Tibial nerve (tissue), 4 donors: ENCODE results near the gene ATP2B3. TPM values are rescaled to one million over a fixed set of nuclear protein-coding genes. Genes with fewer than 3 reads are reported as not detected.
"Not testable (repeated sequence)": the region's sequence is repeated elsewhere in the genome, so short reads cannot be mapped to it uniquely, and the experiment has no call there.

Experiments used
- DNase-seq, 2 donors: peaks; one replicate each; pipeline ENCODE4 v3.0.0-alpha.2; 2019; ENCODE audit warnings: low spot score in 2 of 2
- H3K27ac ChIP-seq, 4 donors: fragments of 200-600 bp; sonication (generic) in 3 of 4; one replicate each; pipeline ENCODE4 v1.5.1; 2017 to 2019; ENCODE audit warnings: mild to moderate bottlenecking in 1 of 4
- H3K27me3 ChIP-seq, 2 donors: fragments of 200-600 bp; sonication (generic) in 1 of 2; one replicate each; pipeline versions ENCODE4 v1.5.1 to v1.6.0; 2017 to 2019
- H3K36me3 ChIP-seq, 3 donors: fragments of 200-600 bp; sonication (generic); one replicate each; pipeline ENCODE4 v1.5.1; 2018 to 2019
- H3K4me1 ChIP-seq, 4 donors: fragments of 200-600 bp; sonication (generic) in 3 of 4; one replicate each; pipeline ENCODE4 v1.5.1; 2017 to 2019
- H3K4me3 ChIP-seq, 4 donors: fragments of 200-600 bp; sonication (generic) in 3 of 4; one replicate each; pipeline ENCODE4 v1.5.1; 2017 to 2019; ENCODE audit warnings: mild to moderate bottlenecking in 1 of 4, moderate library complexity in 1 of 4
- H3K9me3 ChIP-seq, 4 donors: fragments of 200-600 bp; sonication (generic) in 3 of 4; one replicate each; pipeline ENCODE4 v1.5.1; 2017 to 2019
- CTCF ChIP-seq, 5 experiments: fragments of 200-600 bp in 3 of 5; fragments of 450-650 bp in 2 of 5; sonication (generic) in 3 of 5; IDR thresholded peaks; one replicate each; pipeline ENCODE4 v1.5.1; 2016 to 2019; ENCODE audit warnings: antibody characterized with exemption in 5 of 5, mild to moderate bottlenecking in 3 of 5, moderate library complexity in 2 of 5
- EP300 ChIP-seq, 2 donors: sonication (generic); formaldehyde crosslinking; IDR thresholded peaks; one replicate each; pipeline ENCODE4 v1.6.1; 2017; ENCODE audit warnings: antibody characterized with exemption in 2 of 2, mild to moderate bottlenecking in 1 of 2
- POLR2A ChIP-seq, 2 donors: fragments of 450-650 bp; IDR thresholded peaks; one replicate each; pipeline ENCODE4 v1.6.1; 2017; ENCODE audit warnings: antibody characterized with exemption in 2 of 2, mild to moderate bottlenecking in 2 of 2, moderate library complexity in 2 of 2
- WGBS, 2 donors: methylation state at CpG; one replicate each; pipeline ENCODE4 v1.1.5; 2018; 5-methylcytosine and 5-hydroxymethylcytosine counted together
- total RNA-seq, 4 donors: library from RNA; depleted of rRNA; stranded (reverse); fragments of >200 nt; gene quantifications; one replicate each; pipeline ENCODE4 v1.1.0, GENCODE V29; 2016

ATP2B3 gene
- total RNA-seq, 4 donors from 2014 or later = not detected

- H3K27me3 ChIP-seq = no peaks in the 10 kb centered on the region
- H3K9me3 ChIP-seq = no peaks in the 10 kb centered on the region
- no peak for TF ChIP-seq EP300 (IDR thresholded peaks at IDR 0.05)
- TF ChIP-seq POLR2A (IDR thresholded peaks at IDR 0.05) = no peak
- TF ChIP-seq CTCF (IDR thresholded peaks at IDR 0.05) = no peak
- 89 to 92% methylated on average over 5 to 17 of the region's 17 CpGs for WGBS, 2 donors
- no peak for DNase-seq
- peaks cover 0 to 15% (median 2%) of the 10 kb centered on the region in 4 donors for H3K4me1 ChIP-seq
- H3K4me3 ChIP-seq = no peak overlapping the region
- no peaks in the 10 kb centered on the region for H3K36me3 ChIP-seq
- H3K27ac ChIP-seq = no peak overlapping the region
These were observed 85.8 kb downstream of the ATP2B3 start for GRCh38 chrX:153603131-153603656.

- peaks cover 0 to 19% (median 2%) of the 10 kb centered on the region in 4 donors for H3K4me1 ChIP-seq
- not testable (repeated sequence) for H3K4me3 ChIP-seq, H3K36me3 ChIP-seq, DNase-seq, H3K27me3 ChIP-seq, H3K27ac ChIP-seq, H3K9me3 ChIP-seq
- WGBS, 2 donors = 82 to 83% methylated on average over 10 to 18 of the region's 18 CpGs
These were observed 87.4 kb downstream of the ATP2B3 start for GRCh38 chrX:153604666-153605380.

GRCh38 chrX:153606503-153606902, 89.1 kb downstream of the ATP2B3 start:
- whole genome bisulfite sequencing, 2 donors = 84 to 85% methylated on average over 17 to 23 of the region's 23 CpGs
- no peak overlapping the region for H3K4me3 ChIP-seq
- no peak overlapping the region for H3K27ac ChIP-seq
- no peaks in the 10 kb centered on the region for H3K9me3 ChIP-seq
- H3K36me3 ChIP-seq = no peaks in the 10 kb centered on the region
- DNase-seq = no peak
- peaks cover 0 to 4% of the 10 kb centered on the region in 2 donors for H3K27me3 ChIP-seq
- H3K4me1 ChIP-seq = peaks cover 0 to 16% (median 0%) of the 10 kb centered on the region in 4 donors
- TF ChIP-seq POLR2A (IDR thresholded peaks at IDR 0.05) = no peak
- TF ChIP-seq CTCF (IDR thresholded peaks at IDR 0.05) = no peak
- no peak for TF ChIP-seq EP300 (IDR thresholded peaks at IDR 0.05)

- H3K4me3 ChIP-seq = no peak overlapping the region
- DNase-seq = no peak
- H3K27me3 ChIP-seq = peaks cover 0 to 6% of the 10 kb centered on the region in 2 donors
- H3K27ac ChIP-seq = no peak overlapping the region
- H3K4me1 ChIP-seq = peaks cover 0 to 16% (median 0%) of the 10 kb centered on the region in 4 donors
- no peaks in the 10 kb centered on the region for H3K36me3 ChIP-seq
- TF ChIP-seq CTCF (IDR thresholded peaks at IDR 0.05) = no peak
- TF ChIP-seq POLR2A (IDR thresholded peaks at IDR 0.05) = no peak
- no peak for TF ChIP-seq EP300 (IDR thresholded peaks at IDR 0.05)
- no peaks in the 10 kb centered on the region for H3K9me3 ChIP-seq
- 22 to 65% methylated on average over 2 of the region's 2 CpGs for WGBS, 2 donors
These were observed 90.9 kb downstream of the ATP2B3 start for GRCh38 chrX:153608376-153608775.

- Histone ChIP-seq H3K4me1 (peaks cover 0 to 16% (median 0%) of the 10 kb centered on the region in 4 donors), H3K27ac (no peak overlapping the region), H3K27me3 (peaks cover 0 to 6% of the 10 kb centered on the region in 2 donors), H3K36me3 (no peaks in the 10 kb centered on the region), H3K9me3 (no peaks in the 10 kb centered on the region), H3K4me3 (no peak overlapping the region)
- 45 to 50% methylated on average over 4 of the region's 4 CpGs for WGBS, 2 donors
- no peak for DNase-seq
- TF ChIP-seq CTCF (IDR thresholded peaks at IDR 0.05) = no peak
- TF ChIP-seq EP300 (IDR thresholded peaks at IDR 0.05) = no peak
- no peak for TF ChIP-seq POLR2A (IDR thresholded peaks at IDR 0.05)
These were observed 91.4 kb downstream of the ATP2B3 start for GRCh38 chrX:153608806-153609205.
